Heart left ventricle (tissue), 16 donors: Measurements from ENCODE around the gene UBE2Q2. TPM values are rescaled to one million over a fixed set of nuclear protein-coding genes. Genes with fewer than 3 reads are reported as not detected.
"Not testable (repeated sequence)": the region's sequence is repeated elsewhere in the genome, so short reads cannot be mapped to it uniquely, and the experiment has no call there.

Experiments
- ATAC-seq, 4 donors: fragments of 200-7000 bp; cut with Tn5 transposase; one replicate each; pipeline ENCODE4 v1.9.1; 2020 to 2022; ENCODE audit warnings: moderate library complexity in 4 of 4, mild to moderate bottlenecking in 3 of 4, moderate number of reproducible peaks in 1 of 4
- DNase-seq, 5 donors: peaks; one replicate each; pipeline ENCODE4 v3.0.0-alpha.2; 2020
- H3K27ac ChIP-seq, 12 donors: fragments of 200-600 bp; sonication (generic) in 4 of 12; one replicate each; pipeline versions ENCODE4 v1.5.0 to v1.8.0; 2016 to 2022; ENCODE audit warnings: mild to moderate bottlenecking in 2 of 12
- H3K27me3 ChIP-seq, 9 donors: fragments of 200-600 bp; sonication (generic) in 2 of 9; one replicate each; pipeline versions ENCODE4 v1.5.1 to v1.8.0; 2016 to 2022; ENCODE audit warnings: mild to moderate bottlenecking in 3 of 9
- H3K36me3 ChIP-seq, 9 donors: fragments of 200-600 bp; sonication (generic) in 2 of 9; one replicate each; pipeline versions ENCODE4 v1.5.0 to v1.8.0; 2018 to 2022; ENCODE audit warnings: mild to moderate bottlenecking in 2 of 9
- H3K4me1 ChIP-seq, 12 donors: fragments of 200-600 bp; sonication (generic) in 4 of 12; one replicate each; pipeline versions ENCODE4 v1.5.0 to v1.8.0; 2016 to 2022; ENCODE audit warnings: mild to moderate bottlenecking in 3 of 12
- H3K4me3 ChIP-seq, 12 donors: fragments of 200-600 bp; sonication (generic) in 4 of 12; one replicate each; pipeline versions ENCODE4 v1.5.0 to v1.8.0; 2017 to 2022; ENCODE audit warnings: mild to moderate bottlenecking in 9 of 12, moderate library complexity in 4 of 12
- H3K9me3 ChIP-seq, 12 donors: fragments of 200-600 bp; sonication (generic) in 4 of 12; one replicate each; pipeline versions ENCODE4 v1.5.0 to v1.8.0; 2016 to 2022; ENCODE audit warnings: mild to moderate bottlenecking in 1 of 12
- POLR2A ChIP-seq, 2 donors: fragments of 450-650 bp; IDR thresholded peaks; one replicate each; pipeline ENCODE4 v1.6.1; 2017; ENCODE audit warnings: antibody characterized with exemption in 2 of 2, mild to moderate bottlenecking in 2 of 2, moderate library complexity in 2 of 2
- WGBS, 4 donors: extraction: QIAGEN DNeasy Blood & Tissue Kit in 2 of 4; methylation state at CpG; one replicate each; pipeline versions ENCODE4 v1.1.5 to v1.1.7; 2013 to 2018; 5-methylcytosine and 5-hydroxymethylcytosine counted together
- intact Hi-C, 10 donors: fragments of 100-400 bp; cut with DNase I; formaldehyde crosslinking; loops; one replicate each; pipeline versions ENCODE4 v1.11.1 to v1.14.2; 2022
- polyA plus RNA-seq, 2 donors: library from polyadenylated mRNA; stranded (reverse); fragments of 200-250 nt; gene quantifications; one replicate each; pipeline ENCODE4 v1.2.3, GENCODE V29; 2013
- total RNA-seq, 9 donors: library from RNA; depleted of rRNA in 2 of 9; stranded (reverse); fragments of >200 nt in 2 of 9; fragmentation: NEBNext Ultra II Directional in 3 of 9; extraction: Animal tissue kit (Norgen Biotek cat#: 25700) in 3 of 9; gene quantifications; one replicate each; pipeline versions ENCODE4 v1.1.0 to v1.2.4, GENCODE V29; 2016 to 2023
- TF ChIP-seq, protein P1 (sequence below), 12 donors: fragments of 200-600 bp; sonication (generic) in 4 of 12; IDR thresholded peaks; one replicate each; pipeline versions ENCODE4 v1.5.0 to v1.8.0; 2018 to 2022; ENCODE audit warnings: antibody characterized with exemption in 12 of 12, mild to moderate bottlenecking in 5 of 12
- donor health status: ischemic (EF 13 %, LVEDD 7.1; RV severe dilation, severe dysfunction).
- donor health status: healthy with polysubstance abuse.
- donor health status: DM: no; HTN: yes; CAD: no.
- donor health status: DM: no; HTN: no; CAD: no.
- donor health status: ischemic (EF 25% LVEDD 6.9; RV normal size, moderate dysfunction).
- donor health status: ischemic (EF 25% LVEDD 5.7; RV mildly dilated, moderate dysfunction).
- donor health status: healthy.
- donor health status: DM: yes; HTN: yes; CAD: no.
- donor health status: ischemic (EF 35%, LVEDD 5.7; RV mildly dilated, moderate dysfunction).
- donor health status: nonischemic (EF 11% LVEDD 7.7; RV severe dilation, severe dysfunction).
- donor health status: DM: yes; HTN: yes; CAD: no.
- donor health status: PGD.
- donor health status: ischemic (EF 29% LVEDD 5.4; RV normal size, mild dysfunction).
- donor health status: nonischemic (EF 23%, LVEDD 6.1; RV moderate dilation, normal function).

UBE2Q2 gene
- total and polyA plus RNA-seq, 11 donors, result 13.6 to 39.4 (median 28.4) TPM

GRCh38 chr15:75857886-75858285 is 14.6 kb downstream of the UBE2Q2 start:
- ATAC-seq (no peak), DNase-seq (no peak)
- intact Hi-C loops, result no loop called here
- Histone ChIP-seq H3K4me1 (peaks cover 0 to 27% (median 11%) of the 10 kb centered on the region in 12 donors), H3K9me3 (no peaks in the 10 kb centered on the region), H3K27me3 (no peaks in the 10 kb centered on the region), H3K4me3 (no peak overlapping the region), H3K27ac (no peak overlapping the region), H3K36me3 (peaks cover 0 to 44% (median 20%) of the 10 kb centered on the region in 9 donors)
- TF ChIP-seq POLR2A (IDR thresholded peaks at IDR 0.05), result no peak
- TF ChIP-seq, protein P1, sequence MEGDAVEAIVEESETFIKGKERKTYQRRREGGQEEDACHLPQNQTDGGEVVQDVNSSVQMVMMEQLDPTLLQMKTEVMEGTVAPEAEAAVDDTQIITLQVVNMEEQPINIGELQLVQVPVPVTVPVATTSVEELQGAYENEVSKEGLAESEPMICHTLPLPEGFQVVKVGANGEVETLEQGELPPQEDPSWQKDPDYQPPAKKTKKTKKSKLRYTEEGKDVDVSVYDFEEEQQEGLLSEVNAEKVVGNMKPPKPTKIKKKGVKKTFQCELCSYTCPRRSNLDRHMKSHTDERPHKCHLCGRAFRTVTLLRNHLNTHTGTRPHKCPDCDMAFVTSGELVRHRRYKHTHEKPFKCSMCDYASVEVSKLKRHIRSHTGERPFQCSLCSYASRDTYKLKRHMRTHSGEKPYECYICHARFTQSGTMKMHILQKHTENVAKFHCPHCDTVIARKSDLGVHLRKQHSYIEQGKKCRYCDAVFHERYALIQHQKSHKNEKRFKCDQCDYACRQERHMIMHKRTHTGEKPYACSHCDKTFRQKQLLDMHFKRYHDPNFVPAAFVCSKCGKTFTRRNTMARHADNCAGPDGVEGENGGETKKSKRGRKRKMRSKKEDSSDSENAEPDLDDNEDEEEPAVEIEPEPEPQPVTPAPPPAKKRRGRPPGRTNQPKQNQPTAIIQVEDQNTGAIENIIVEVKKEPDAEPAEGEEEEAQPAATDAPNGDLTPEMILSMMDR (IDR thresholded peaks at IDR 0.05), result no peak

DNA sequence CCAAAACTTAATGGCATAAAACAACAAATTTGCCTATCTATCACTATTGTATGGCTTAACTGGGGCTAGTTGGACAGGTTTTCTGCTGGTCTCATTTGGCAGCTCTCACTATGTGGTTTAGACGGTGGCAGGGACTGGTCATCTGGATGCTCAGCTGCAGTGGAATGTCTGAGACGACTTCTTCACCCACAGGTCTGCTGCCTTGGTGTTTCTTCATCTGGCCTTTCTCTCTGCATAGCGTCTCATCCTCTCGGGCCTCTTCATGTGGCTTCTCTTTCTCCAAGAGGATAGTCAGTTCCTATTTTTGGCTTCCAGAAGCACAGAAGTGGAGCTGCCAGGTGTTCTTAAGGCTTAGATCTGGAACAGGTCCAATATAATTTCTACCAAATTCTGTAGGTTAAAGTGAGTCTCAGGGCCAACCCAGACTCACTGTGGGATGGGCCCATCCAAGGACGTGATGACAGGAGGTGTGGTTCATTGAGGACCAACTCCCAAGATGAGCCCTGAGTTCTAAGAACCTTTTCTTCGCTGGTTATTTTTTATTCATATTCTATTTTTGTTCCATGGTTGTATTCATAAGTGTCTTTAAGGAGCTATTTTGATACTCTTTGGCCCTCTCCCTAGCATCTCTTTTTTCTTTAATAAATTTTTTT is 18.6 kb downstream of the UBE2Q2 start:
- TF ChIP-seq POLR2A (IDR thresholded peaks at IDR 0.05), result no peak
- TF ChIP-seq, protein P1 (IDR thresholded peaks at IDR 0.05), result no peak
- Histone ChIP-seq H3K4me3 (no peak overlapping the region), H3K9me3 (no peaks in the 10 kb centered on the region), H3K27me3 (no peaks in the 10 kb centered on the region), H3K36me3 (peaks cover 0 to 38% (median 11%) of the 10 kb centered on the region in 9 donors), H3K4me1 (peaks cover 0 to 28% (median 11%) of the 10 kb centered on the region in 12 donors), H3K27ac (no peak overlapping the region)
- intact Hi-C loops, result loop anchor here in 1 of 10 donors (2.0 kb wide), 1 partner anchor 37 kb away; no protein-coding TSS in a partner anchor
- 71 to 86% (median 83%) methylated on average over 6 of the region's 6 CpGs for WGBS, 4 donors
- ATAC-seq (no peak), DNase-seq (no peak)

DNA sequence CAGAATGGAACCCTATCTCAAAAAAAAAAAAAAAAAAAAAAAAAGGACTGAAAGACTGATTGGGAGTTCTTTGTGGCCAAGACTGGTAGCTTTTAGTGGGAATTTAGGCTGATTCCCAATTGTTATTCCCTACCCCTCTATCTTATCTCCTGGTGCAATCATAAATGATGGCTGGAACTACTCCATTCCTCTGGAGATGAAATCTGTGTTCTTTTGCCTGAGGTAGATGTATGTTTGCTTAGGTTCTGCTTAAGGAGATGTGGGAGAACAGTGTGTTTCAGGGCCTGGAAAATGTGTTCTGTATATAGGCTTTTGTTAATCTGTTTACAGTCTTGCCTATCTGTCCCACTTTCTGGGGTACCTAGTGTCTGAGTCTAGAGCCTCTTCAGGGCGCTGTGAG is 19.5 kb downstream of the UBE2Q2 start:
- Histone ChIP-seq H3K36me3 (peaks cover 0 to 31% (median 9%) of the 10 kb centered on the region in 9 donors), H3K9me3 (no peaks in the 10 kb centered on the region), H3K27ac (no peak overlapping the region), H3K27me3 (no peaks in the 10 kb centered on the region), H3K4me1 (peaks cover 0 to 33% (median 15%) of the 10 kb centered on the region in 12 donors), H3K4me3 (no peak overlapping the region)
- WGBS, 4 donors, result 96 to 100% (median 100%) methylated on average over 1 of the region's 1 CpG
- DNase-seq, result no peak
- ATAC-seq, result no peak
- intact Hi-C loops, result loop anchor here in 1 of 10 donors (2.0 kb wide), 1 partner anchor 36 kb away; no protein-coding TSS in a partner anchor
- no peak for TF ChIP-seq POLR2A (IDR thresholded peaks at IDR 0.05)
- TF ChIP-seq, protein P1 (IDR thresholded peaks at IDR 0.05), result no peak

DNA sequence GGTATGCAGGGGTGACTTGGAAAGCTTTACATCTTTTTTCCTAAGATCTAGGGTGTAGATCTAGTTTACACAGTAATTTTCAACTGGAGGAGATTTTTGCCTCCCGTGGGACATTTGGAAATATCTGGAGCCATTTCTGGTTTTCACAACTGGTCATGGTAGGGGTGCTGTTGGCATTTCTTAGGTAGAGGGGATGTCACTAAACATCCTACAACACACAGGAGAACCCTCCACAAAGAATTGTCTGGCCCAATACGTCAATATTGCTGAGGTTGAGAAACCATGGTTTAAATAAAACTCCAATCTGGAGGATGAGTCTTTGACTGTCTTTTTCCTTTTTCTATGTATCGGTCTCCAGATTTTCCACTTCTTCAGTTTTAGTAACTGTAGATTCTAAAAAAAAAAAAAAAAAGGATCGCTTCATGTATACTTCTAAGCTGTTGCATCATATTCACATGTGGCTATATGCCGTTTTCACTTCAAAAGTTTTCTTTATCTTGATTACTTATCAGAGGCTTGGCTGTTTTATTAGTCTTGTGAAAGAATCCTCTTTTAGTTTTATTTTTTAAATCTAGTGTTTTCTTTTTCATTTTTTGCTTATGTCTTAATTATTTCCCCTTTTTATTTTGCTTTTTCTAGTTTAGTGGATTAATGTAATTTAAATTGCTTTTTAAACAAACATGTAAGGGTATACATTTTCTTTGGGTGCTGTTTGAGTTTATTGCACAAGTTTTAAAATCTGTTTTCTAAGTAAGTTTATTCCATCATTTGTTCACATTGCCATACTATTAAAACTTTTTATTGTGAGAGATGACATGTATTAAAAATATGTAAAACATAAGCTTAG is 21.2 kb downstream of the UBE2Q2 start:
- ATAC-seq (no peak), DNase-seq (no peak)
- 80 to 91% (median 87%) methylated on average over 5 of the region's 5 CpGs for WGBS, 4 donors
- peaks cover 0 to 32% (median 14%) of the 10 kb centered on the region in 12 donors for H3K4me1 ChIP-seq
- TF ChIP-seq, protein P1 (IDR thresholded peaks at IDR 0.05), result no peak
- TF ChIP-seq POLR2A (IDR thresholded peaks at IDR 0.05), result no peak
- intact Hi-C loops, result no loop called here
- no peak overlapping the region for H3K4me3 ChIP-seq
- H3K27me3 ChIP-seq, result no peaks in the 10 kb centered on the region
- H3K9me3 ChIP-seq, result no peaks in the 10 kb centered on the region
- peaks cover 0 to 40% (median 11%) of the 10 kb centered on the region in 9 donors for H3K36me3 ChIP-seq
- H3K27ac ChIP-seq, result no peak overlapping the region

DNA sequence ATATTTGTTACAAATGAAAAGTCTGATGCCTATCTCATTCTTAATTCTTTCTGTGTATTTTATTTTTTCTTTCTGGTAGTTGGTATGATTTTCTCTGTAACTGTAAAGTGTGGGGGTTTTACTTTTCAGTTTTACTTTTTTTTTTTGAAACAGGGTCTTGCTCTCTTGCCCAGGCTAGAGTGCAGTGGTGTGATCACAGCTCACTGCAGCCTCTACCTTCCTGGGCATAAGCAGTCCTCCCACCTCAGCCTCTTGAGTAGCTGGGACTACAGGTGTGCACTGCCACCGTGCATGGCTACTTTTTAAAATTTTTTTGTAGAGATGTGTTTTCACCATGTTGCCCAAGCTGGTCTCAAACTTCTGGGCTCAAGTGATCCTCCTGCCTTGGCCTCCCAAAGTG is 22.8 kb downstream of the UBE2Q2 start:
- peaks cover 0 to 50% (median 16%) of the 10 kb centered on the region in 9 donors for H3K36me3 ChIP-seq
- H3K27ac ChIP-seq, H3K27me3 ChIP-seq, H3K4me3 ChIP-seq, H3K9me3 ChIP-seq, DNase-seq, intact Hi-C loops, ATAC-seq: not testable (repeated sequence)
- WGBS, 4 donors, result 89 to 92% (median 91%) methylated on average over 1 of the region's 1 CpG
- peaks cover 0 to 19% (median 4%) of the 10 kb centered on the region in 12 donors for H3K4me1 ChIP-seq
